Calu3 (cell line): ENCODE measurements around the gene EFCAB11. TPM values are rescaled to one million over a fixed set of nuclear protein-coding genes. Genes with fewer than 3 reads are reported as not detected.

Source experiments
- BruUV-seq: library from RNA; stranded (reverse); fragments of 400-500 nt; replicated peaks from 2 replicates; lab custom pipeline; 2021; lab: Mats Ljungman, UMichigan
- CTCF ChIA-PET: fragments of 300-600 bp; sonication (Branson Sonifier 250); formaldehyde crosslinking; loops from one replicate; lab custom pipeline; 2022; ENCODE audit warnings: antibody characterized with exemption; lab: Charles Lee
- DNase-seq: peaks from one replicate; pipeline ENCODE4 v3.0.0; 2022
- H3K27ac Mint-ChIP-seq: one replicate; pipeline ENCODE4 v1.8.0; 2022; ENCODE audit warnings: mixed read lengths; ENCODE audit not compliant: unreplicated experiment
- H3K27me3 Mint-ChIP-seq: one replicate; pipeline ENCODE4 v1.8.0; 2022; ENCODE audit warnings: mixed read lengths; ENCODE audit not compliant: unreplicated experiment
- H3K36me3 Mint-ChIP-seq: one replicate; pipeline ENCODE4 v1.8.0; 2022; ENCODE audit warnings: mild to moderate bottlenecking, moderate library complexity, mixed read lengths; ENCODE audit not compliant: insufficient read depth, unreplicated experiment
- H3K4me1 Mint-ChIP-seq: one replicate; pipeline ENCODE4 v1.8.0; 2022; ENCODE audit warnings: mild to moderate bottlenecking, low read depth, mixed read lengths; ENCODE audit not compliant: unreplicated experiment
- H3K4me3 Mint-ChIP-seq: one replicate; pipeline ENCODE4 v1.8.0; 2022; ENCODE audit warnings: mild to moderate bottlenecking, low read depth, moderate library complexity, mixed read lengths; ENCODE audit not compliant: unreplicated experiment
- H3K9me3 Mint-ChIP-seq: one replicate; pipeline ENCODE4 v1.8.0; 2022; ENCODE audit warnings: low read depth, mixed read lengths; ENCODE audit not compliant: unreplicated experiment
- intact Hi-C: fragments of 100-400 bp; cut with micrococcal nuclease; formaldehyde crosslinking; loops from one replicate; pipeline ENCODE4 v1.10.0; 2022; ENCODE audit not compliant: unreplicated experiment
- total RNA-seq: library from RNA; stranded (reverse); gene quantifications from 2 replicates; pipeline ENCODE4 v1.2.3, GENCODE V29; 2022
- TF ChIP-seq, protein P1 (sequence below): fragments of 200-600 bp; IDR thresholded peaks from one replicate; pipeline ENCODE4 v1.8.0; 2022; ENCODE audit warnings: antibody characterized with exemption; ENCODE audit not compliant: unreplicated experiment

EFCAB11 gene
- total RNA-seq, 1 experiment from 2014 or later = 29.4 TPM

DNA sequence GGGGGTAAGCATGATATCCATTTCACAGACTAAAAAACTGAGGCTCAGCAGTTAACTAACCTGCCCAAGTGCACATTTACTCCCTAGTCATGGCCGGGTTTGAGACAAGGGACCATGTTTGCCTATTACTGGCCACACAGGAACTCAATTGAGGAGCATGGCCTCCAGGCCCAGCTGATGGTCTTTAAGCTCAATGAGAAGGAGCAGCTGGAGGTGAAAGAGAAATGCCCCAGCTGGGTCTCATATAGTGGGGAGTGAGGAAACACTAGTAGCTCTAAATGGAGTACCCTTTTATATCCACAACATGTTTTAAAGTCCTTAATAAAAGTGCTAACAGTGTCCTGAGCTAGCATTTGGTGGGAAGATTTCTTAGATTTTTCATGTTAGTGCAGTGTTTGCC, 2.8 kb upstream of the EFCAB11 start:
- H3K9me3 Mint-ChIP-seq = no peaks in the 10 kb centered on the region
- BruUV-seq = TSS peak; percentile 56

DNA sequence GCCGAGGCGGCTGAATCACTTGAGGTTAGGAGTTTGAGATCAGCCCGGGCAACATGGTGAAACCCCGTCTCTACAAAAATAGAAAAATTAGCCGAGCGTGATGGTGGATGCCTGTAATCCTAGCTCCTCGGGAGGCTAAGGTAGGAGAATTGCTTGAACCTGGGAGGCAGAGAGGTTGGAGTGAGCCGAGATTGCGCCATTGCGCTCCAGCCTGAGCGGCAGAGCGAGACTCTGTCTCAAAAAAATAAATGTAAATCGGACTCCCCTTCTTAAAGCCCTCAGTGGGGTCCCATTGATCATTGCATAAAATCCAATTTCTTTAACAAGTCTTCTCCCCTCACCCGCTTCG, 2.1 kb upstream of the EFCAB11 start:
- no TSS peak for BruUV-seq
- Mint-ChIP-seq H3K4me1 (peaks cover 34% of the 10 kb centered on the region), H3K27me3 (no peaks in the 10 kb centered on the region), H3K4me3 (peak overlapping the region; percentile 95), H3K36me3 (peaks cover 35% of the 10 kb centered on the region), H3K27ac (peak overlapping the region; percentile 71), H3K9me3 (no peaks in the 10 kb centered on the region)
- intact Hi-C loops = no loop called here
- TF ChIP-seq, protein P1, sequence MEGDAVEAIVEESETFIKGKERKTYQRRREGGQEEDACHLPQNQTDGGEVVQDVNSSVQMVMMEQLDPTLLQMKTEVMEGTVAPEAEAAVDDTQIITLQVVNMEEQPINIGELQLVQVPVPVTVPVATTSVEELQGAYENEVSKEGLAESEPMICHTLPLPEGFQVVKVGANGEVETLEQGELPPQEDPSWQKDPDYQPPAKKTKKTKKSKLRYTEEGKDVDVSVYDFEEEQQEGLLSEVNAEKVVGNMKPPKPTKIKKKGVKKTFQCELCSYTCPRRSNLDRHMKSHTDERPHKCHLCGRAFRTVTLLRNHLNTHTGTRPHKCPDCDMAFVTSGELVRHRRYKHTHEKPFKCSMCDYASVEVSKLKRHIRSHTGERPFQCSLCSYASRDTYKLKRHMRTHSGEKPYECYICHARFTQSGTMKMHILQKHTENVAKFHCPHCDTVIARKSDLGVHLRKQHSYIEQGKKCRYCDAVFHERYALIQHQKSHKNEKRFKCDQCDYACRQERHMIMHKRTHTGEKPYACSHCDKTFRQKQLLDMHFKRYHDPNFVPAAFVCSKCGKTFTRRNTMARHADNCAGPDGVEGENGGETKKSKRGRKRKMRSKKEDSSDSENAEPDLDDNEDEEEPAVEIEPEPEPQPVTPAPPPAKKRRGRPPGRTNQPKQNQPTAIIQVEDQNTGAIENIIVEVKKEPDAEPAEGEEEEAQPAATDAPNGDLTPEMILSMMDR = no peak
- CTCF ChIA-PET = interaction anchor here (0.6 to 1.1 kb wide), 8 partner anchors 16 to 1394 kb away, joined by 4 to 9 read pairs (median 5); no protein-coding TSS in a partner anchor
- no peak for DNase-seq

More for the DNA sequence above, 2.8 kb upstream of the EFCAB11 start:
- DNase-seq = no peak
- TF ChIP-seq, protein P1 = no peak
- CTCF ChIA-PET = interaction anchor here (0.6 kb wide), 1 partner anchor 277 kb away, joined by 4 read pairs; no protein-coding TSS in a partner anchor
- Mint-ChIP-seq H3K27me3 (no peaks in the 10 kb centered on the region), H3K4me3 (peak overlapping the region; percentile 95), H3K4me1 (peaks cover 34% of the 10 kb centered on the region), H3K36me3 (peaks cover 35% of the 10 kb centered on the region), H3K27ac (peak overlapping the region; percentile 71)
- intact Hi-C loops = no loop called here

DNA sequence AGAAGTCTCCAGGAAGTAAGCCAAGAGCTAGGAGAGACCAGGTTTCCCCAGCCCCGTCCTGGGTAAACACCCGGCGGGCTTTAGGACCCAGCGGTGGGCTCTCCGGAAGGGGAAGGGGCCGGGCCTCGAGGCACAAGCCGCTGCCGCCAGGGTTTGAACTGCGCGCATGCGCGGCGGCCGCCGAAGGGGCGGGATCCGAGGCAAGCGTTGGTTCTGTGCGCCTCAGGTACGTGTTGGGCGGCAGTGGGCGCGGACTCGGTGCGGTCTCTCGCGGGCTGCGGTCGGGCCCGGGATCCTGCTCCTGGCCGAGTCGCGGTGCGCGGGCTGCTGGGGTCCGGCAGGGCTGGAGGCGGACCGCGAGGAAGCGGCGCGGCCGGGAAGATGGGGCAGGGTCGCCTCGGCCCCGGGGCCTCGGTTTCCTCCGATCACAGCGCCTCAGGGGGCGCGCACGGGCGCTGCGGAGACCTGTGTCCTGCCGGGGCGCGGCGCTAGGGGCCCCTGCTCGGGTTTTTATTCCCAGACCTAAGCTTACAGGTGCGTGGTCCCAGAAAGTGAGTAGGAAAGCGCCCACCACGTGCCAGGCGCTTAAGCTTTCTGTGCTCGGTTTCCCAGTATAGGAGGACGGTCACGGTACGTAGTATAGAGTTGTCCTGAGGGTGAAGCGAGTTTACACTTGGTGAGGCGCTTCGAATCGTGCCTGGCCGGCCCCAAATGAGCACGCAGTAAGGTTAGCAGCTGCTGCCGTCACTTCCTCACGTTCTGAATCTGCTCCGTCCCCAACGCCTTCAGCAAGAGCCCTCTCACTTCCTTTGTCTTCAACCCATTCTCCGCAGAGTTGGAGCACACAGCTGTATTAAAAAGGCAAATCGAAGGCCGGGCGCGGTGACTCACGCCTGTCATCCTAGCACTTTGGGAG, 1.5 kb upstream of the EFCAB11 start, which contains the start of gene TDP1:
TDP1 (plus strand) TSS at position 183 of the 916 bp plus-strand sequence. CDS start 7,188 bp downstream, outside the sequence.
- intact Hi-C loops = no loop called here
- TF ChIP-seq, protein P1 = peak; percentile 28
- H3K27ac Mint-ChIP-seq = peak within 1 kb of the TSS; percentile 91
- no peaks in the 10 kb centered on the region for H3K27me3 Mint-ChIP-seq
- H3K4me3 Mint-ChIP-seq = peak within 1 kb of the TSS; percentile 95
- BruUV-seq = no TSS peak
- H3K9me3 Mint-ChIP-seq = no peaks in the 10 kb centered on the region
- peaks cover 35% of the 10 kb centered on the region for H3K36me3 Mint-ChIP-seq
- CTCF ChIA-PET = interaction anchor here (0.5 to 1.1 kb wide), 10 partner anchors 17 to 1395 kb away, joined by 3 to 9 read pairs (median 5); no protein-coding TSS in a partner anchor
- H3K4me1 Mint-ChIP-seq = peaks cover 32% of the 10 kb centered on the region
- peak; percentile 97 for DNase-seq

DNA sequence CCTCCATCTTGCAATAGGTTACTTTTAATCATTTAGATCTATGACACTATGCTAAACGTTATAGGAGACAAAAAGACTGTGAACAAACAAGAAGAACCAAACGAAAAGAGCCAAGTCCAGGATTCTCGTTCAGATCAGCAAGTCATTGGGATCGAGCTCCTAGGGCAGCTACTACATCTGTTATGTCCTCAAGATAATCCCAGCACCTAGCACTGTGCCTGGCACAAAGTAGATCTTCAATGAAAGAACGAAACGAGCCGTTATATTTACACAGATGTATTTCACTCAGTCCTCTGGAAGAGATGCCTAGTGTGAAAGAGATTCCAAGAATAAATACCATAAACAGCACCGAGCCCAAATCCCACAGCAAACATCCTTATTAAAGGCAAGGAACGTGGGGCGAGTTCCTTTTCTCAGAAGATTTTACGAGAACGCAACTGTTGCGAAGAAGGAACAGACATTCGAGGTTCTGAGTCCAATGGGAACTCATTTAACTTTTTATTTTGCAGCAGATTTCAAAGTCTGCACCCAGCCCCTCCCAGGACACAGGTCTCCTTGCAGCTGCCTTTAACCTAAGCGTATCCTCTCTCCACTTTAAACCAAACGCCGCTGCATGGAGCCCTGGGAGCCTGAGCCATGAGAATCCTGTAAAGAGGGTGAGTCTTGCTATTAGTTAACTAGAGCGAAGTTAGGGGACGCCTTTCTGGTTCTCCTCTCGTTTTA, 653 bp upstream of the EFCAB11 start:
- intact Hi-C loops = no loop called here
- peak overlapping the region; percentile 95 for H3K4me3 Mint-ChIP-seq
- CTCF ChIA-PET = interaction anchor here (1.1 to 1.3 kb wide), 2 partner anchors 18 to 278 kb away, joined by 4 to 5 read pairs; no protein-coding TSS in a partner anchor
- H3K36me3 Mint-ChIP-seq = peaks cover 35% of the 10 kb centered on the region
- no peak for DNase-seq
- H3K27me3 Mint-ChIP-seq = no peaks in the 10 kb centered on the region
- H3K4me1 Mint-ChIP-seq = peaks cover 26% of the 10 kb centered on the region
- H3K9me3 Mint-ChIP-seq = no peaks in the 10 kb centered on the region
- BruUV-seq = no TSS peak
- peak overlapping the region; percentile 91 for H3K27ac Mint-ChIP-seq
- TF ChIP-seq, protein P1 = no peak
